HepG2 (cell line): Measurements from ENCODE around the gene CCDC170. TPM values are rescaled to one million over a fixed set of nuclear protein-coding genes. Genes with fewer than 3 reads are reported as not detected.

Experiments used
- BORCS8-MEF2B ChIP-seq: sonication (generic); formaldehyde crosslinking; IDR thresholded peaks from 2 replicates; pipeline ENCODE4 v1.8.0; 2022; ENCODE audit warnings: mild to moderate bottlenecking, missing genetic modification reagents
- CEBPG ChIP-seq: IDR thresholded peaks from 2 replicates; pipeline ENCODE4 v1.6.1; 2016
- CREB3 ChIP-seq: sonication (generic); formaldehyde crosslinking; IDR thresholded peaks from 2 replicates; pipeline ENCODE4 v1.5.0; 2020; ENCODE audit warnings: missing genetic modification reagents
- DMTF1 ChIP-seq: sonication (generic); formaldehyde crosslinking; IDR thresholded peaks from 2 replicates; pipeline ENCODE4 v1.4.0; 2020; ENCODE audit warnings: mild to moderate bottlenecking, missing genetic modification reagents
- FOXC1 ChIP-seq: sonication (generic); formaldehyde crosslinking; IDR thresholded peaks from 2 replicates; pipeline ENCODE4 v1.8.0; 2022; ENCODE audit warnings: mild to moderate bottlenecking, missing genetic modification reagents, borderline replicate concordance
- FOXM1 ChIP-seq: sonication (generic); formaldehyde crosslinking; IDR thresholded peaks from 2 replicates; pipeline ENCODE4 v1.5.0; 2020; ENCODE audit warnings: missing genetic modification reagents
- HDAC2 ChIP-seq: sonication (generic); formaldehyde crosslinking; IDR thresholded peaks from 2 replicates; pipeline ENCODE4 v1.4.0; 2020; ENCODE audit warnings: missing genetic modification reagents
- MAX ChIP-seq: IDR thresholded peaks from 2 replicates; pipeline ENCODE4 v1.6.1; 2012; ENCODE audit warnings: inconsistent platforms
- MED13 ChIP-seq: sonication (generic); formaldehyde crosslinking; IDR thresholded peaks from 2 replicates; pipeline ENCODE4 v1.5.0; 2020; ENCODE audit warnings: missing genetic modification reagents
- MIXL1 ChIP-seq: IDR thresholded peaks from 2 replicates; pipeline ENCODE4 v1.6.1; 2016
- MTF2 ChIP-seq: sonication (generic); formaldehyde crosslinking; IDR thresholded peaks from 2 replicates; pipeline ENCODE4 v1.5.0; 2020; ENCODE audit warnings: missing genetic modification reagents, borderline replicate concordance
- RBM39 ChIP-seq: fragments of 200-400 bp; formaldehyde crosslinking; IDR thresholded peaks from one replicate; pipeline ENCODE4 v1.6.1; 2018; ENCODE audit warnings: antibody characterized with exemption, mild to moderate bottlenecking, low read depth, low read length; ENCODE audit not compliant: poor library complexity, severe bottlenecking
- REPIN1 ChIP-seq: sonication (generic); formaldehyde crosslinking; IDR thresholded peaks from 2 replicates; pipeline ENCODE4 v1.8.0; 2022; ENCODE audit warnings: missing genetic modification reagents, low read depth, mild to moderate bottlenecking, borderline replicate concordance
- SRF ChIP-seq: IDR thresholded peaks from 2 replicates; pipeline ENCODE4 v1.6.1; 2011; ENCODE audit warnings: mild to moderate bottlenecking, low read depth, low read length, moderate library complexity
- YEATS4 ChIP-seq: sonication (generic); formaldehyde crosslinking; IDR thresholded peaks from 2 replicates; pipeline ENCODE4 v1.4.0; 2020; ENCODE audit warnings: missing genetic modification reagents, borderline replicate concordance
- ZFP62 ChIP-seq: sonication (generic); formaldehyde crosslinking; IDR thresholded peaks from 2 replicates; pipeline ENCODE4 v1.4.0; 2020; ENCODE audit warnings: missing genetic modification reagents
- ZNF251 ChIP-seq: sonication (generic); formaldehyde crosslinking; IDR thresholded peaks from 2 replicates; pipeline ENCODE4 v1.9.0; 2021; ENCODE audit warnings: mild to moderate bottlenecking, missing genetic modification reagents
- ZNF256 ChIP-seq: sonication (generic); formaldehyde crosslinking; conservative IDR thresholded peaks from 2 replicates; pipeline ENCODE4 v1.4.0; 2020; ENCODE audit warnings: missing genetic modification reagents
- ZNF326 ChIP-seq: sonication (generic); formaldehyde crosslinking; IDR thresholded peaks from 2 replicates; pipeline ENCODE4 v1.4.0; 2020; ENCODE audit warnings: missing genetic modification reagents, borderline replicate concordance
- ZNF562 ChIP-seq: sonication (generic); formaldehyde crosslinking; IDR thresholded peaks from 2 replicates; pipeline ENCODE4 v1.8.0; 2022; ENCODE audit warnings: missing genetic modification reagents, borderline replicate concordance
- ZNF563 ChIP-seq: sonication (generic); formaldehyde crosslinking; IDR thresholded peaks from 2 replicates; pipeline ENCODE4 v1.8.0; 2022; ENCODE audit warnings: mild to moderate bottlenecking, moderate library complexity, missing genetic modification reagents
- ZNF83 ChIP-seq: sonication (generic); formaldehyde crosslinking; IDR thresholded peaks from 2 replicates; pipeline ENCODE4 v1.4.0; 2020; ENCODE audit warnings: missing genetic modification reagents, mild to moderate bottlenecking, borderline replicate concordance
- ZSCAN31 ChIP-seq: sonication (generic); formaldehyde crosslinking; IDR thresholded peaks from 2 replicates; pipeline ENCODE4 v1.5.0; 2020; ENCODE audit warnings: low read depth, mild to moderate bottlenecking, missing genetic modification reagents
- polyA plus RNA-seq, 8 experiments: library from polyadenylated mRNA; depleted of rRNA in 3 of 8; stranded (reverse) in 7 of 8; unstranded in 1 of 8; fragments of >200 nt; fragmentation: Illumina TruSeq in 4 of 8; extraction: Trizol in 4 of 8; gene quantifications; 2 replicates each; pipeline versions ENCODE4 v1.2.1 to v1.2.3, GENCODE V29; 2011 to 2016; ENCODE audit warnings: low read depth in 4 of 8, missing spikeins in 1 of 8, mixed read lengths in 1 of 8; ENCODE audit not compliant: insufficient read depth in 1 of 8
- total RNA-seq, 5 experiments: library from RNA; depleted of rRNA; stranded (reverse); fragments of >200 nt; fragmentation: Illumina TruSeq; extraction: Trizol; gene quantifications; 2 replicates each; pipeline ENCODE4 v1.2.3, GENCODE V29; 2016; ENCODE audit warnings: low read depth in 1 of 5
- TF ChIP-seq, protein P1 (sequence below): IDR thresholded peaks from 2 replicates; pipeline ENCODE4 v1.6.1; 2016; ENCODE audit warnings: missing compliant biosample characterization, missing genetic modification reagents, borderline replicate concordance
- TF ChIP-seq, protein P2 (sequence below): sonication (generic); formaldehyde crosslinking; IDR thresholded peaks from 2 replicates; pipeline ENCODE4; 2020; ENCODE audit warnings: missing genetic modification reagents, mild to moderate bottlenecking, borderline replicate concordance

Gene CCDC170
- total and polyA plus RNA-seq, 2 of the 13 experiments (the other 11 are each of a cell fraction or from before 2014, with no cell fraction given), result 0.90 to 5.1 TPM

- TF ChIP-seq CREB3 (CRISPR knock-in tag), result no peak
- TF ChIP-seq ZNF83 (CRISPR knock-in tag), result no peak
- TF ChIP-seq MED13 (CRISPR knock-in tag), result peak; percentile 74; the same call in 1 of the 2 replicates
- no peak for TF ChIP-seq YEATS4 (CRISPR knock-in tag)
- TF ChIP-seq, protein P1, sequence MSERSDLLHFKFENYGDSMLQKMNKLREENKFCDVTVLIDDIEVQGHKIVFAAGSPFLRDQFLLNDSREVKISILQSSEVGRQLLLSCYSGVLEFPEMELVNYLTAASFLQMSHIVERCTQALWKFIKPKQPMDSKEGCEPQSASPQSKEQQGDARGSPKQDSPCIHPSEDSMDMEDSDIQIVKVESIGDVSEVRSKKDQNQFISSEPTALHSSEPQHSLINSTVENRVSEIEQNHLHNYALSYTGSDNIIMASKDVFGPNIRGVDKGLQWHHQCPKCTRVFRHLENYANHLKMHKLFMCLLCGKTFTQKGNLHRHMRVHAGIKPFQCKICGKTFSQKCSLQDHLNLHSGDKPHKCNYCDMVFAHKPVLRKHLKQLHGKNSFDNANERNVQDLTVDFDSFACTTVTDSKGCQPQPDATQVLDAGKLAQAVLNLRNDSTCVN, result no peak
- no peak for TF ChIP-seq ZFP62 (CRISPR knock-in tag)
- no peak for TF ChIP-seq BORCS8-MEF2B
- no peak for TF ChIP-seq ZSCAN31
- TF ChIP-seq DMTF1 (CRISPR knock-in tag), result no peak
- no peak for TF ChIP-seq ZNF326 (CRISPR knock-in tag)
- no peak for TF ChIP-seq ZNF562 (CRISPR knock-in tag)
- TF ChIP-seq SRF, result no peak
- peak; percentile 96 for TF ChIP-seq CEBPG
- TF ChIP-seq, protein P2, sequence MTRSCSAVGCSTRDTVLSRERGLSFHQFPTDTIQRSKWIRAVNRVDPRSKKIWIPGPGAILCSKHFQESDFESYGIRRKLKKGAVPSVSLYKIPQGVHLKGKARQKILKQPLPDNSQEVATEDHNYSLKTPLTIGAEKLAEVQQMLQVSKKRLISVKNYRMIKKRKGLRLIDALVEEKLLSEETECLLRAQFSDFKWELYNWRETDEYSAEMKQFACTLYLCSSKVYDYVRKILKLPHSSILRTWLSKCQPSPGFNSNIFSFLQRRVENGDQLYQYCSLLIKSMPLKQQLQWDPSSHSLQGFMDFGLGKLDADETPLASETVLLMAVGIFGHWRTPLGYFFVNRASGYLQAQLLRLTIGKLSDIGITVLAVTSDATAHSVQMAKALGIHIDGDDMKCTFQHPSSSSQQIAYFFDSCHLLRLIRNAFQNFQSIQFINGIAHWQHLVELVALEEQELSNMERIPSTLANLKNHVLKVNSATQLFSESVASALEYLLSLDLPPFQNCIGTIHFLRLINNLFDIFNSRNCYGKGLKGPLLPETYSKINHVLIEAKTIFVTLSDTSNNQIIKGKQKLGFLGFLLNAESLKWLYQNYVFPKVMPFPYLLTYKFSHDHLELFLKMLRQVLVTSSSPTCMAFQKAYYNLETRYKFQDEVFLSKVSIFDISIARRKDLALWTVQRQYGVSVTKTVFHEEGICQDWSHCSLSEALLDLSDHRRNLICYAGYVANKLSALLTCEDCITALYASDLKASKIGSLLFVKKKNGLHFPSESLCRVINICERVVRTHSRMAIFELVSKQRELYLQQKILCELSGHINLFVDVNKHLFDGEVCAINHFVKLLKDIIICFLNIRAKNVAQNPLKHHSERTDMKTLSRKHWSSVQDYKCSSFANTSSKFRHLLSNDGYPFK (CRISPR knock-in tag), result no peak
- no peak for TF ChIP-seq FOXC1
- TF ChIP-seq RBM39, result no peak
- no peak for TF ChIP-seq MTF2
- no peak for TF ChIP-seq FOXM1
- TF ChIP-seq ZNF256 (CRISPR knock-in tag), result no peak
- no peak for TF ChIP-seq ZNF563 (CRISPR knock-in tag)
- no peak for TF ChIP-seq MAX
- no peak for TF ChIP-seq REPIN1 (CRISPR knock-in tag)
- TF ChIP-seq MIXL1 (CRISPR knock-in tag), result peak; percentile 99
- no peak for TF ChIP-seq ZNF251 (CRISPR knock-in tag)
- peak; percentile 98 for TF ChIP-seq HDAC2 (CRISPR knock-in tag)
Observed at GRCh38 chr6:151658091-151658490, 164.3 kb downstream of the CCDC170 start (continued).
